ENCODE results near the gene LRRC51.

LRRC51 gene, protein sequence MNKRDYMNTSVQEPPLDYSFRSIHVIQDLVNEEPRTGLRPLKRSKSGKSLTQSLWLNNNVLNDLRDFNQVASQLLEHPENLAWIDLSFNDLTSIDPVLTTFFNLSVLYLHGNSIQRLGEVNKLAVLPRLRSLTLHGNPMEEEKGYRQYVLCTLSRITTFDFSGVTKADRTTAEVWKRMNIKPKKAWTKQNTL

DNA sequence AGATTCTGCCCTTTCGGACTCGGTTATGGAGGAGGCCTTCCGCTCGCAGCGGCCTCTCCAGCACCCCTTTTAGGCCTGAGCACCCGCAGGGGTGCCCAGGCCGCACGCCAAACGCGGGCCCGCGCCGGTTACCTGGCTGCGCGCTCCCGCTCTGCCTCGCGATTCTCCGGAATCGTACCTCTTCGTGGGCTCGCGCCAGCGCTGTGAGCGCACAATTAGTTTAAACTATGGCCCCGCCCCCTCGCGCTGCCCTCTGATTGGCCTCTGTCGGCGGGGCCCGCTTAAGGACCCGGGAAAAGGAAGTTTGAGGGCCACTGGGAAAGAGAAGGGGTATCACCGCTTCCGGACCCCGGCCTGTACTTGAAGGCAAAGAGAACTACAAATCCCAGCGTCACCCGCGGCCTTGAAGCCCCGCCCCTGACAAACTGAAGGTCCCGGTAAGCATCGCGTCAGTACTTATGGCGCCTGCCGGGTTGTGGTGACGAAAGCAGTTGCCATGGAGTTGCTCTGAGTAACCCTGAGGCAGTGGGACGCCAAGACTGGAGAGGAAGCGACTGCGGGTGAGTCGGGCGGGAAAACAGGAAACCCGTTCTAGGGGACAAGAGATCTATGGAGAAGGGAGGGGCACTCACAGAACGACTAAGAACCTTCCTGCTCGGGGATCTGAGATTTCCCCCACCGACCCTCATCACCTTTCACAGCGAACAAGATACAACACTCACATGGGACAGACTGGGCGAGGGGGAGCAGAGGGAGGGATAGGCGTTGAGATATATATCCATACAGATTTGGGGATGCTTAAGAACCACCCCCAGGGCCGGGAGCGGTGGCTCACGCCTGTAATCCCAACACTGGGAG, at the start of gene LRRC51, which contains the start of gene NUMA1:
Gene LRRC51 (plus strand): TSS at position 525 of the 858 bp plus-strand sequence. CDS start 8,234 bp downstream, outside the sequence.
Gene NUMA1 (minus strand): TSS at position 217 of the 858 bp plus-strand sequence. CDS start 44,599 bp downstream, outside the sequence.
- DNase-seq (ENCODE audit: extremely low read depth in 1 of 2, low read depth in 1 of 2), result peak; percentile 95 to 99

DNA sequence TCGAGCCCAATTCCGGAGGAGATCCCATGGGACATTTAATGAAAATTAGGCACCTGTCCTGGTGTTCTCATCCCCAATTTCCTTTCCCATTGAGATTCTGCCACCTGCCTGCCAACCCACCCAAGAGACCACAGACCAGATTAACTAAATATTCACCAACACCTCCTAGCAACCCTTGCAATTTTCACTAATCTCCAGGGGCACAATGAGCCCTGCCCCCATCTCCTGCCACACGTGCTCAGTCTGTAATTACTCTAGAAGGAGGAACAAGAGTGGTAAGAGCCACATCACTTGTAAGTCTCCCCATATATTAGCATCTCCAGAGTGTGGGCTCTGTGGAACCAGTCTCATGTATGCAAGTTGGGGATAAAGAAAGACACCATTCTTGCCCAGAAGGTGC, 44.0 kb upstream of the LRRC51 start:
- no peak for DNase-seq (ENCODE audit: extremely low read depth in 1 of 2, low read depth in 1 of 2)

- DNase-seq (ENCODE audit: extremely low read depth in 1 of 2, low read depth in 1 of 2), result no peak
These were observed 42.9 kb upstream of the LRRC51 start for GRCh38 chr11:72037554-72038311.

GRCh38 chr11:72038491-72038890, 42.2 kb upstream of the LRRC51 start:
- DNase-seq (ENCODE audit: extremely low read depth in 1 of 2, low read depth in 1 of 2), result no peak

- no peak for DNase-seq (ENCODE audit: extremely low read depth in 1 of 2, low read depth in 1 of 2)
These were observed 41.4 kb upstream of the LRRC51 start for GRCh38 chr11:72039031-72039855.

DNA sequence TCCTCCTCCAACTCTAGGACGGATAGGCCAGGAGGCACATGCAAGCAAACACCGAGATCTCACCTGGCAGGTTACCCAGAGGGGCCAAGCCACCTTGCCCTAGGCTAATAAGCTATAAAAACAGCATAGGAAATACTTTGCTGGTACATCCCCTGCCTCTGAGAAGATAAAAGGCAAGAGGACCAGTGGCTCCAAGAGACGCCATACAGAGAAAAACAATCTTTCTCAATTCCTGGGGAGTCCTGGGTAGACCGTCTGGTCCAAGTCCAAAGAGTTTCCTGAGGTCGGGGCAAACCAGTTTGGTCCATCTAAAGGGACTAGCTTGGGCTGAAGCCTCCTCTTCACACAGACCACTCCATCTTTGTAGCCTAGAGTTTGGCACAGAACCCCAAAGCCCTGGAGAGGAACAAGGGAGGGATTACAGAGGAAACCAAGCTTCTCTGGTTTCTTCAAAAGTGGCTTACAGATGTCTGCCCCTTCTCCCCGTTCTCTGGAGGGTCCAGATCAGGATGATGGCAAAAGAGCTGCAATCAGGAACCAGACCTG, 40.7 kb upstream of the LRRC51 start:
- no peak for DNase-seq (ENCODE audit: extremely low read depth in 1 of 2, low read depth in 1 of 2)

GRCh38 chr11:72040491-72041363, 39.9 kb upstream of the LRRC51 start:
- DNase-seq (ENCODE audit: extremely low read depth in 1 of 2, low read depth in 1 of 2), result peak in 1 of 2 donors; percentile 47

DNA sequence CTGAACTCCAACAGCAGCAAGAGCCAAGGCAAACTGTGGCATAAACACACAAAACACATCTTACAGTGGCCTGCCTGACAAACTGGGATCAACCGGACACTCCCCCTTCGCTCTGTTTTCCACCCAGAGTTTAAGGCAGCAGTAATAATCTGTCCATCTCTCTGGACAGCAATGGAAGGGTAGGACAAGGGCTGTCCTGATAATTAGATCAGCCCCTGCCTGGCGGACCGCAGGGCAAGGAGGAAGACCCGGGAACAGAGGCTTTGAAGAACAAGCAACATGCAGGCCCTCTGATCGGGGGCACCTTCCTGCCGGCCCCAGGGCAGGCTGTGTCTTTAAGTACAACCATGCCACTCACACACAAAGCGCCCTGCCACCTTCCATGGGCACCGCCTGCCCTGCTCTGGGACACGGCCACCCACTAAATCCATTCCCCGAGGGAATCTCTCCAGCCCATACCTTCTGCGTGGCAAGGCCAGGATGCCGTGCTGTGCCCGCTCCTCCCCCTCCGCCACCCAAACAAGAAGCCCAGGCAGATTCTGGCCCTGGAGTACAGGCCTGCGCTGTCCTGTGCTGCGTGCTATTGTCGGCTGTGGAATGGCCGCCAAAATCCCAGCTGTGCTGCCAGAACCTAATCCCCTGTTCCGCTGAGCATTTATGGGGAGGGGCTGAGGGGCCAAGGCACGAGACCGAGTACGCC, 39.1 kb upstream of the LRRC51 start:
- no peak for DNase-seq (ENCODE audit: extremely low read depth in 1 of 2, low read depth in 1 of 2)

DNA sequence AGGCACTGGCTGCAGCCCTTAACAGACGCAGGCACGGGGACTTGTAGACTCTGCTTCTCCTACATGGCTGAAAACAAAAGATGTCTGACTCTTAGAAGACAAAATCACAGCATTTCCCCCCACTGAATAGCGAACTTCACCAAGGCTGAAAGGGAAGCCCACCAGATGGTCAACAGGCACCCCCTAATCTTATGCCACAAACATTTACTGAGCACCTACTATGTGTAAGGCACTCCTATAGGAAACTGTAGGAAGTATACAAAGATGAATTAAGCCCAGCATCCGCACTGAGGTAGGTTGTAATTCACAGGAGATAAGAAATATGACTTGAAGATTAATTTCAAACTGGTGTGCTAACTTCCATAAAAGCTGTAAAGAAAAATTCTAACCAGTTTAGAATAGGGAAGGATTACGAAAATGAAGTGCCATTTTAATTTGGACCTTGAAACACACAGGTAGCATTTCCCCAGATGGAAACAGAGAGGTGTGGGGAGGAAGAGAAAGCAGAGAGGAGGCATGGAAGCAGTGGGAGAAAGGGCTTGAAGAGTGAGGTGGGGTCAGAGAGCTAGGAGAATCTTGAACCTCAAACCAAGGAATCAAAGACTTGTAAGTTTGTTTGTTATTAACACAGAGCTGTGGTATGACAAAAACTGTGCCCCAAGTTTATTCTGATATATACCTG, 38.4 kb upstream of the LRRC51 start:
- DNase-seq (ENCODE audit: extremely low read depth in 1 of 2, low read depth in 1 of 2), result no peak

- DNase-seq (ENCODE audit: extremely low read depth in 1 of 2, low read depth in 1 of 2), result no peak
These were observed 34.8 kb upstream of the LRRC51 start for GRCh38 chr11:72045849-72046248.

- no peak for DNase-seq (ENCODE audit: extremely low read depth in 1 of 2, low read depth in 1 of 2)
These were observed 31.7 kb upstream of the LRRC51 start for GRCh38 chr11:72048766-72049460.

DNA sequence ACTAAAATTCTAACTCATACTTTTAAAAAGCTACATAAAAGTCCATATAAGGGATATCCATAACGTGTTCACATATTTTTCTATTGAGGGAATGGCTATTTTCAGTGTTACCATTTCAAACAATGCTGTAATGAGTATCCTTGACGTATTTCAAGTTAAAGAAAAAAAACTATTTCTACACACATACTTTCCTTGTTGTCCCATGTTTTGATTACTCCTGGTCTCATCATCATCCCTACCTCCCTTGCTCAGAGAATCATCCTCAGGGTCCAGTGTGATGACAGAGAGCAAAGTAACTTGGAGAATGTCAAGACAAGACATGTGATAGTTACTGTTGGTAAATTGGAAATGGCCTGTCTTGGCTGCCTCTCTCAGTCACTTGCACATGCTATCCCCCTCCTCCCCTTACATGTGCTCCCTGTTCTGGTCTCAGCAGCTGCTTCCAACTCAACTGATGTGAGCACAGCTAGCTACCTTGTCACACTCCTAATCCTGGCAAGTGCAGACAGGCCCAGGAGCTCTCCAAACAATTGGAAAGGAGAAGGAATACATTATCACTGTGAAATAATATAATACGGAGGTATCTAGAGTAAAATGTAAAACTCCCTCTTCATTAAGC, 22.1 kb upstream of the LRRC51 start:
- DNase-seq (ENCODE audit: extremely low read depth in 1 of 2, low read depth in 1 of 2), result no peak

GRCh38 chr11:72061739-72062396, 18.8 kb upstream of the LRRC51 start:
- DNase-seq (ENCODE audit: extremely low read depth in 1 of 2, low read depth in 1 of 2), result no peak

- no peak for DNase-seq (ENCODE audit: extremely low read depth in 1 of 2, low read depth in 1 of 2)
These were observed 13.8 kb upstream of the LRRC51 start for GRCh38 chr11:72066855-72067254.

- no peak for DNase-seq (ENCODE audit: extremely low read depth in 1 of 2, low read depth in 1 of 2)
These were observed 13.4 kb upstream of the LRRC51 start for GRCh38 chr11:72067266-72067665.

- DNase-seq (ENCODE audit: extremely low read depth in 1 of 2, low read depth in 1 of 2), result no peak
These were observed 13.0 kb upstream of the LRRC51 start for GRCh38 chr11:72067676-72068075.

- no peak for DNase-seq (ENCODE audit: extremely low read depth in 1 of 2, low read depth in 1 of 2)
These were observed 11.4 kb upstream of the LRRC51 start for GRCh38 chr11:72069200-72069599.

Data from stimulated activated CD8-positive, alpha-beta memory T cell treated with anti-CD3 and anti-CD28 coated beads, Interleukin-7, amount 100 ng/mL, for 48 hours (primary cell).